Measurements from ENCODE around the gene OR2T11.

- TF ChIP-seq CTCF (IDR thresholded peaks at IDR 0.05) (no peak), SMAD3 (CRISPR knock-in tag; IDR thresholded peaks at IDR 0.05; ENCODE audit: borderline replicate concordance) (no peak), ZNF317 (CRISPR knock-in tag; IDR thresholded peaks at IDR 0.05; ENCODE audit: borderline replicate concordance, low read depth) (no peak)
- TF ChIP-seq, protein P1, sequence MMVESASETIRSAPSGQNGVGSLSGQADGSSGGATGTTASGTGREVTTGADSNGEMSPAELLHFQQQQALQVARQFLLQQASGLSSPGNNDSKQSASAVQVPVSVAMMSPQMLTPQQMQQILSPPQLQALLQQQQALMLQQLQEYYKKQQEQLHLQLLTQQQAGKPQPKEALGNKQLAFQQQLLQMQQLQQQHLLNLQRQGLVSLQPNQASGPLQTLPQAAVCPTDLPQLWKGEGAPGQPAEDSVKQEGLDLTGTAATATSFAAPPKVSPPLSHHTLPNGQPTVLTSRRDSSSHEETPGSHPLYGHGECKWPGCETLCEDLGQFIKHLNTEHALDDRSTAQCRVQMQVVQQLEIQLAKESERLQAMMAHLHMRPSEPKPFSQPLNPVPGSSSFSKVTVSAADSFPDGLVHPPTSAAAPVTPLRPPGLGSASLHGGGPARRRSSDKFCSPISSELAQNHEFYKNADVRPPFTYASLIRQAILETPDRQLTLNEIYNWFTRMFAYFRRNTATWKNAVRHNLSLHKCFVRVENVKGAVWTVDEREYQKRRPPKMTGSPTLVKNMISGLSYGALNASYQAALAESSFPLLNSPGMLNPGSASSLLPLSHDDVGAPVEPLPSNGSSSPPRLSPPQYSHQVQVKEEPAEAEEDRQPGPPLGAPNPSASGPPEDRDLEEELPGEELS (CRISPR knock-in tag; IDR thresholded peaks at IDR 0.05): no peak
These were observed 42.2 kb downstream of the OR2T11 start for GRCh38 chr1:248592655-248593054.

Data from WTC11 (cell line).